ENCODE results near the gene SH2D2A.

DNA sequence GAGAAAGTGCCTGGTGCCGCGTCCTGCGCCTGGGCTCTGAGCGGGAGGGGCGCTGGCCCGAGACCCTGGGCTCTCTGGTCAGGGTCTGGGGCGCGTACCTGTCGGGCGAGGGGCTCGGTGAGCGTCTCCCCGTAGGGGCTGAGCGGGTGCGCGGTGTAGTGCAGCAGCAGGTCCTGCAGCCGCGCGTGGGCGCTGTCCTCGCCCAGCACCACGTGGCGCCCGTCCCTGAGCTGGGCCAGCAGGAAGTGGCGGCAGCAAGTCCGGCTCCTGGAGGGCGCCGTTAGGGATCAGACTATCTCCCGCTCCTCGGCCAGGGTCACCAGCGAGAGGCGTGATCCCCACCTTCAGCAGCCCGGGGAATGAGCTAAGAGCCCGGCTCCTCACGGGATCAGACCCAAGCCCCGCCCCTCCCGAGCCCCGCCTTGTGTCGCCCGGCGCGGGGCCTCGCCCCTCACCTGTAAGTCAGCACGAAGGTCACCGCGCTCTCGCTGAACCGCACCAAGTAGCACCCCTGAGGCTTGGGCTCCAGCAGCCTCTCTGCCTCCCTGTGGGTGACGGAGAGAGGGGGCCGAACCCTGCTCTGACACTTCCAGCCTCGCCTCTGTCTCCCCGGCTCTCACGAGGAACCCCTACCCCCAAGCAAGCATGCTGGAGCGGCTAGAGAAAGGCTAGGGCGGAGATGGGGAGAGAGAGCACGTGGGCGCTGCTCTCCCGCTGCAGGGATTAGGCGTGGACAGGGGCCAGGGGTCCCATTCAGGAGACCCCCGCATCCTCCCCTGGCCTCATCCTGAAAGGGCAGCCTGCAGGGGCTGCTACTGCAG is 2.7 kb downstream of the SH2D2A start:
- TF ChIP-seq ZNF274 (IDR thresholded peaks at IDR 0.05; ENCODE audit: low read depth, low read length), result no peak
- no peak for TF ChIP-seq SUZ12 (IDR thresholded peaks at IDR 0.05; ENCODE audit: extremely low read depth, insufficient read depth, insufficient read length)
- no peak for TF ChIP-seq YY1 (IDR thresholded peaks at IDR 0.05; ENCODE audit: insufficient read depth, insufficient read length)

All from NT2/D1 (cell line).